Measurements from ENCODE around the gene MAS1. TPM values are rescaled to one million over a fixed set of nuclear protein-coding genes. Genes with fewer than 3 reads are reported as not detected.

MAS1 gene
- total RNA-seq, 4 donors from 2014 or later = under 0.01 to 0.58 (median 0.43) TPM

- Histone ChIP-seq H3K27ac (no peak overlapping the region), H3K4me1 (no peaks in the 10 kb centered on the region), H3K9me3 (no peaks in the 10 kb centered on the region), H3K36me3 (no peaks in the 10 kb centered on the region), H3K27me3 (no peaks in the 10 kb centered on the region), H3K4me3 (no peak overlapping the region)
- DNase-seq = no peak
- TF ChIP-seq, protein P1, sequence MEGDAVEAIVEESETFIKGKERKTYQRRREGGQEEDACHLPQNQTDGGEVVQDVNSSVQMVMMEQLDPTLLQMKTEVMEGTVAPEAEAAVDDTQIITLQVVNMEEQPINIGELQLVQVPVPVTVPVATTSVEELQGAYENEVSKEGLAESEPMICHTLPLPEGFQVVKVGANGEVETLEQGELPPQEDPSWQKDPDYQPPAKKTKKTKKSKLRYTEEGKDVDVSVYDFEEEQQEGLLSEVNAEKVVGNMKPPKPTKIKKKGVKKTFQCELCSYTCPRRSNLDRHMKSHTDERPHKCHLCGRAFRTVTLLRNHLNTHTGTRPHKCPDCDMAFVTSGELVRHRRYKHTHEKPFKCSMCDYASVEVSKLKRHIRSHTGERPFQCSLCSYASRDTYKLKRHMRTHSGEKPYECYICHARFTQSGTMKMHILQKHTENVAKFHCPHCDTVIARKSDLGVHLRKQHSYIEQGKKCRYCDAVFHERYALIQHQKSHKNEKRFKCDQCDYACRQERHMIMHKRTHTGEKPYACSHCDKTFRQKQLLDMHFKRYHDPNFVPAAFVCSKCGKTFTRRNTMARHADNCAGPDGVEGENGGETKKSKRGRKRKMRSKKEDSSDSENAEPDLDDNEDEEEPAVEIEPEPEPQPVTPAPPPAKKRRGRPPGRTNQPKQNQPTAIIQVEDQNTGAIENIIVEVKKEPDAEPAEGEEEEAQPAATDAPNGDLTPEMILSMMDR (IDR thresholded peaks at IDR 0.05) = no peak
- no peak for TF ChIP-seq POLR2A (IDR thresholded peaks at IDR 0.05)
- intact Hi-C loops (cut with DNase I; ENCODE audit: low total_unique reads) = no loop called here
These were observed 18.9 kb upstream of the MAS1 start for GRCh38 chr6:159871906-159872305.

DNA sequence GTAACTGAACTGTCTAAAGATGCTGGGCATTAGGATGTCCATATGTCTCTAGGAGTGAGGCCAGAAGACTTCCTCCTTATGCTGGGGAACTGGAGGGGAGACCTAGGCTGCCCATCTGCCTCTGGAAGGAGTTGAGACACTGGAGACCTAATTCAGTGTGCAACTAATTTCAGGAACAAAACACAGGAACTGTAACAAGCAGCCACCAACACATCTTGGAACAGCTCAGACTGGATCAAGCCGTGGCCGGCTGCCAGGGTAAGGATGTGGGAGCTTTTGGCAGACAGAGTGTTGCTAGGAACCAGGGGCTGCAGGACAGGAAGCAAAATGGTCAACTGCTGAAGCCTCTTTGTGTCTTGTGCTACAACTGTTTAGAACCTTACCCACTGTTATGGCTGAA lies 16.4 kb upstream of the MAS1 start:
- no peak for TF ChIP-seq POLR2A (IDR thresholded peaks at IDR 0.05)
- TF ChIP-seq, protein P1 (IDR thresholded peaks at IDR 0.05) = no peak
- no peaks in the 10 kb centered on the region for H3K36me3 ChIP-seq
- H3K4me3 ChIP-seq = no peak overlapping the region
- no peak overlapping the region for H3K27ac ChIP-seq
- intact Hi-C loops (cut with DNase I; ENCODE audit: low total_unique reads) = no loop called here
- DNase-seq = peak; percentile 24 to 50
- H3K4me1 ChIP-seq = no peaks in the 10 kb centered on the region
- H3K9me3 ChIP-seq = no peaks in the 10 kb centered on the region
- H3K27me3 ChIP-seq = no peaks in the 10 kb centered on the region

GRCh38 chr6:159875194-159875593 lies 15.6 kb upstream of the MAS1 start:
- Histone ChIP-seq H3K27ac (no peak overlapping the region), H3K9me3 (no peaks in the 10 kb centered on the region), H3K4me3 (no peak overlapping the region), H3K4me1 (no peaks in the 10 kb centered on the region), H3K36me3 (no peaks in the 10 kb centered on the region), H3K27me3 (no peaks in the 10 kb centered on the region)
- DNase-seq = no peak
- TF ChIP-seq POLR2A (IDR thresholded peaks at IDR 0.05) = no peak
- intact Hi-C loops (cut with DNase I; ENCODE audit: low total_unique reads) = no loop called here

DNA sequence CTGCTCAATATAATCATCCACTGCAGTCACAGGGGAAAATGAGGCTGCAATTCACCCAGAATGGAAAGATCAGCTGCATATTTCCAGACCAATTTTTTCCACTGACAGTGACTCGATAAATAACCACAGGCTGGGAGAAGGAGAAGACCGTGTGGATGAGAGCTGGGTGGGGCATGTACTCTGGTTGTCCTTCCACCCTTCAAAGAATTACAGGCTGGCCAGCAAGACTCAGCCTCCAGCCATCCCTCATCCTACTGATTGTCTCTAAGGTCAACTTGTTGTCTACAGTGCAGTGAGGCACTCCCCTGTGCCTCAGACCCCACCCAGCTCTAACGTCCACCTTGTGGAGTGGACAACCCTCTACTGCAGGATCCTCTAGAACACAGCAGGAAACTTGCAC lies 14.5 kb upstream of the MAS1 start:
- TF ChIP-seq, protein P1 (IDR thresholded peaks at IDR 0.05) = no peak
- TF ChIP-seq POLR2A (IDR thresholded peaks at IDR 0.05) = no peak
- Histone ChIP-seq H3K4me3 (no peak overlapping the region), H3K4me1 (no peaks in the 10 kb centered on the region), H3K27ac (no peak overlapping the region), H3K36me3 (no peaks in the 10 kb centered on the region), H3K27me3 (no peaks in the 10 kb centered on the region), H3K9me3 (no peaks in the 10 kb centered on the region)
- intact Hi-C loops (cut with DNase I; ENCODE audit: low total_unique reads) = no loop called here
- no peak for DNase-seq

GRCh38 chr6:159877256-159877808 lies 13.5 kb upstream of the MAS1 start:
- TF ChIP-seq POLR2A (IDR thresholded peaks at IDR 0.05) = no peak
- TF ChIP-seq, protein P1 (IDR thresholded peaks at IDR 0.05) = no peak
- H3K27me3 ChIP-seq = no peaks in the 10 kb centered on the region
- intact Hi-C loops (cut with DNase I; ENCODE audit: low total_unique reads) = no loop called here
- no peak overlapping the region for H3K4me3 ChIP-seq
- no peaks in the 10 kb centered on the region for H3K4me1 ChIP-seq
- DNase-seq = no peak
- no peaks in the 10 kb centered on the region for H3K36me3 ChIP-seq
- no peaks in the 10 kb centered on the region for H3K9me3 ChIP-seq
- no peak overlapping the region for H3K27ac ChIP-seq

DNA sequence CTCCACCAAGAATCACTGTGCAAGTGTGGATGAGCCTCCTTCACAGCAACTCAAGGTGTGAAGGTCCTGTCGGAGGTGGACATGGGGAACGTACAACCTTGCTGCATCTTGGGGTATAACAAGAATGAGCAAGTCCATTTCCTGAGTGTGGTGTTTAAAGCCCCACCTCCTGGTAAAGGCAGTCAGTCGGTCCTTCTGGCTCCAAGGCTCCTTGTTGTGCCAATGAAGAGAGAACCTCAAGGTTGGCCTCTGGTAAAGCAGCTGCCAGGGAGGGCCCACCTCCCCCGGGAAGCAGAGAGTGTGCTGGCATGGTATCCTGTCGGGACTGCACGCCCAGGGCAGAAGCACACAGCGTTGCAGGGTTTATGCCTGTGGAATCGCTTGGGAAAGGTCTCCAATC lies 12.4 kb upstream of the MAS1 start:
- intact Hi-C loops (cut with DNase I; ENCODE audit: low total_unique reads) = no loop called here
- no peaks in the 10 kb centered on the region for H3K4me1 ChIP-seq
- no peak overlapping the region for H3K4me3 ChIP-seq
- H3K27ac ChIP-seq = no peak overlapping the region
- TF ChIP-seq, protein P1 (IDR thresholded peaks at IDR 0.05) = no peak
- no peak for TF ChIP-seq POLR2A (IDR thresholded peaks at IDR 0.05)
- no peaks in the 10 kb centered on the region for H3K36me3 ChIP-seq
- no peaks in the 10 kb centered on the region for H3K9me3 ChIP-seq
- no peaks in the 10 kb centered on the region for H3K27me3 ChIP-seq
- no peak for DNase-seq
